WTC11 (cell line): ENCODE measurements around the gene ERBB4. TPM values are rescaled to one million over a fixed set of nuclear protein-coding genes. Genes with fewer than 3 reads are reported as not detected.

Experiments used
- ATAC-seq: fragments of 200-7000 bp; cut with Tn5 transposase; 2 replicates; pipeline ENCODE4 v1.10.0; 2021; ENCODE audit warnings: mild to moderate bottlenecking, moderate library complexity
- CTCF ChIA-PET: fragments of 300-600 bp; sonication (Branson Sonifier 250); formaldehyde crosslinking; loops from one replicate; lab custom pipeline; 2021; ENCODE audit warnings: antibody characterized with exemption; lab: Charles Lee
- POLR2A ChIA-PET: fragments of 350-600 bp; sonication (Branson Sonifier 250); formaldehyde crosslinking; loops from one replicate; lab custom pipeline; 2021; ENCODE audit warnings: antibody characterized with exemption; lab: Charles Lee
- DNase-seq: peaks from one replicate; pipeline ENCODE4 v3.0.0; 2021; ENCODE audit warnings: low spot score
- H3K27ac Mint-ChIP-seq: 2 replicates; pipeline ENCODE4 v1.8.0; 2021; ENCODE audit warnings: mixed read lengths
- H3K27me3 Mint-ChIP-seq: 2 replicates; pipeline ENCODE4 v1.8.0; 2021; ENCODE audit warnings: low read depth, mild to moderate bottlenecking, moderate library complexity, mixed read lengths
- H3K36me3 Mint-ChIP-seq: 2 replicates; pipeline ENCODE4 v1.8.0; 2021; ENCODE audit warnings: mixed read lengths
- H3K4me1 Mint-ChIP-seq: 2 replicates; pipeline ENCODE4 v1.8.0; 2022; ENCODE audit warnings: mixed read lengths
- H3K4me3 Mint-ChIP-seq: 2 replicates; pipeline ENCODE4 v1.8.0; 2021; ENCODE audit warnings: mild to moderate bottlenecking, moderate library complexity, mixed read lengths
- H3K9me3 Mint-ChIP-seq: 2 replicates; pipeline ENCODE4 v1.8.0; 2021; ENCODE audit warnings: mixed read lengths
- AFF4 ChIP-seq: sonication (generic); formaldehyde crosslinking; IDR thresholded peaks from 2 replicates; pipeline ENCODE4 v1.8.1; 2023; ENCODE audit warnings: mild to moderate bottlenecking, missing genetic modification reagents, borderline replicate concordance
- ARID4B ChIP-seq: sonication (generic); formaldehyde crosslinking; IDR thresholded peaks from 2 replicates; pipeline ENCODE4 v1.8.0; 2023; ENCODE audit warnings: missing genetic modification reagents, mild to moderate bottlenecking, borderline replicate concordance
- ATF6 ChIP-seq: sonication (generic); formaldehyde crosslinking; IDR thresholded peaks from 2 replicates; pipeline ENCODE4 v1.8.1; 2023; ENCODE audit warnings: mild to moderate bottlenecking, missing genetic modification reagents
- EMX1 ChIP-seq: fragments of 250-450 bp; sonication (Bioruptor Pico); IDR thresholded peaks from 2 replicates; pipeline ENCODE4 v1.8.0; 2021; ENCODE audit warnings: mild to moderate bottlenecking
- IRF2 ChIP-seq: sonication (generic); formaldehyde crosslinking; IDR thresholded peaks from 2 replicates; pipeline ENCODE4 v1.8.0; 2022; ENCODE audit warnings: low read depth, missing genetic modification reagents, borderline replicate concordance
- MXD4 ChIP-seq: fragments of 250-450 bp; sonication (Bioruptor Pico); IDR thresholded peaks from 2 replicates; pipeline ENCODE4 v1.8.0; 2021; ENCODE audit warnings: mild to moderate bottlenecking, moderate library complexity, borderline replicate concordance
- OVOL2 ChIP-seq: fragments of 250-450 bp; sonication (Bioruptor Pico); IDR thresholded peaks from 2 replicates; pipeline ENCODE4 v1.9.0; 2021; ENCODE audit warnings: mild to moderate bottlenecking, borderline replicate concordance
- SMAD3 ChIP-seq: sonication (generic); formaldehyde crosslinking; IDR thresholded peaks from 2 replicates; pipeline ENCODE4 v1.8.0; 2022; ENCODE audit warnings: missing genetic modification reagents, mild to moderate bottlenecking, borderline replicate concordance
- TEAD1 ChIP-seq: sonication (generic); formaldehyde crosslinking; IDR thresholded peaks from 2 replicates; pipeline ENCODE4 v1.8.0; 2022; ENCODE audit warnings: mild to moderate bottlenecking, missing genetic modification reagents
- ZNF138 ChIP-seq: sonication (generic); formaldehyde crosslinking; conservative IDR thresholded peaks from 2 replicates; pipeline ENCODE4 v1.8.1; 2022; ENCODE audit warnings: mild to moderate bottlenecking, moderate library complexity, missing genetic modification reagents
- ZNF232 ChIP-seq: sonication (generic); formaldehyde crosslinking; IDR thresholded peaks from 2 replicates; pipeline ENCODE4 v1.8.0; 2022; ENCODE audit warnings: mild to moderate bottlenecking, missing genetic modification reagents
- ZNF281 ChIP-seq: sonication (generic); formaldehyde crosslinking; IDR thresholded peaks from 2 replicates; pipeline ENCODE4 v1.8.0; 2023; ENCODE audit warnings: mild to moderate bottlenecking, missing genetic modification reagents
- ZNF396 ChIP-seq: fragments of 250-450 bp; sonication (Bioruptor Pico); IDR thresholded peaks from 2 replicates; pipeline ENCODE4 v1.8.0; 2021; ENCODE audit warnings: mild to moderate bottlenecking, moderate library complexity, borderline replicate concordance
- ZNF671 ChIP-seq: fragments of 250-450 bp; sonication (Bioruptor Pico); IDR thresholded peaks from 2 replicates; pipeline ENCODE4 v1.8.0; 2021; ENCODE audit warnings: mild to moderate bottlenecking
- total RNA-seq: library from RNA; stranded (reverse); gene quantifications from 3 replicates; pipeline ENCODE4 v1.2.3, GENCODE V29; 2021

ERBB4 gene
- total RNA-seq, 1 experiment from 2014 or later, result 1.6 TPM

GRCh38 chr2:212327171-212327809 is 211.3 kb downstream of the ERBB4 start:
- ATAC-seq, result no peak
- POLR2A ChIA-PET, result no interaction called here

GRCh38 chr2:212318636-212319035 is 220.0 kb downstream of the ERBB4 start:
- Mint-ChIP-seq H3K27ac (no peak overlapping the region), H3K4me1 (no peaks in the 10 kb centered on the region), H3K27me3 (no peaks in the 10 kb centered on the region), H3K9me3 (no peaks in the 10 kb centered on the region), H3K4me3 (no peak overlapping the region), H3K36me3 (no peaks in the 10 kb centered on the region)
- ChIA-PET CTCF (no interaction called here), POLR2A (no interaction called here)
- ATAC-seq (no peak), DNase-seq (no peak)
- TF ChIP-seq OVOL2 (CRISPR knock-in tag), result no peak
- TF ChIP-seq ATF6 (CRISPR knock-in tag), result no peak
- no peak for TF ChIP-seq MXD4 (CRISPR knock-in tag)
- TF ChIP-seq IRF2 (CRISPR knock-in tag), result no peak
- TF ChIP-seq ZNF232, result no peak
- no peak for TF ChIP-seq TEAD1
- no peak for TF ChIP-seq ARID4B
- no peak for TF ChIP-seq EMX1 (CRISPR knock-in tag)
- TF ChIP-seq ZNF396, result no peak
- TF ChIP-seq SMAD3, result no peak
- TF ChIP-seq ZNF671 (CRISPR knock-in tag), result no peak
- TF ChIP-seq ZNF138 (CRISPR knock-in tag), result no peak

More at GRCh38 chr2:212327171-212327809, 211.3 kb downstream of the ERBB4 start:
- Mint-ChIP-seq H3K27me3 (no peaks in the 10 kb centered on the region), H3K9me3 (peaks cover 4% of the 10 kb centered on the region; the same call in 1 of the 2 replicates), H3K4me1 (peaks cover 4% of the 10 kb centered on the region; the same call in 1 of the 2 replicates), H3K27ac (no peak overlapping the region), H3K36me3 (no peaks in the 10 kb centered on the region), H3K4me3 (no peak overlapping the region)
- no peak for DNase-seq
- TF ChIP-seq AFF4 (no peak), ZNF281 (CRISPR knock-in tag) (no peak)
- CTCF ChIA-PET, result no interaction called here
